ENCODE data around the gene GSAP.

DNA sequence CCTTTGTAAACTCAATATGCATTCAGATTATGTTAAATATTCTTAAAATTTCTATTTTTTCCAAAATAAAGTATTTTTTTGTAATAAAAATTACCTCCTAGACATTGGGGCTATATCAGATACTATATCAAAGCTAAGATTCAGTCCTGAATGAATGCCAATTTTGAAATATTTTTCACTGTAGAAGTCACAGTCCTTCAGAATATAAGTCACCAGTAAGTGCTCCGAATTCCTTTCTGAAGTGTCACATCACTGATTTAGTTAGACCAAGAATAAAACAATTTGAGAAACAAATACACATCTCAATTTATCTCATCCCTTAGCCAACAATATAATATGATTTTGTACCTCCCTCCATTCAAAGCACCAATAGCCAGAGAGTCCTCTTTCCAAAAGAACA lies 33.9 kb upstream of the GSAP start:
- TF ChIP-seq, protein P1, sequence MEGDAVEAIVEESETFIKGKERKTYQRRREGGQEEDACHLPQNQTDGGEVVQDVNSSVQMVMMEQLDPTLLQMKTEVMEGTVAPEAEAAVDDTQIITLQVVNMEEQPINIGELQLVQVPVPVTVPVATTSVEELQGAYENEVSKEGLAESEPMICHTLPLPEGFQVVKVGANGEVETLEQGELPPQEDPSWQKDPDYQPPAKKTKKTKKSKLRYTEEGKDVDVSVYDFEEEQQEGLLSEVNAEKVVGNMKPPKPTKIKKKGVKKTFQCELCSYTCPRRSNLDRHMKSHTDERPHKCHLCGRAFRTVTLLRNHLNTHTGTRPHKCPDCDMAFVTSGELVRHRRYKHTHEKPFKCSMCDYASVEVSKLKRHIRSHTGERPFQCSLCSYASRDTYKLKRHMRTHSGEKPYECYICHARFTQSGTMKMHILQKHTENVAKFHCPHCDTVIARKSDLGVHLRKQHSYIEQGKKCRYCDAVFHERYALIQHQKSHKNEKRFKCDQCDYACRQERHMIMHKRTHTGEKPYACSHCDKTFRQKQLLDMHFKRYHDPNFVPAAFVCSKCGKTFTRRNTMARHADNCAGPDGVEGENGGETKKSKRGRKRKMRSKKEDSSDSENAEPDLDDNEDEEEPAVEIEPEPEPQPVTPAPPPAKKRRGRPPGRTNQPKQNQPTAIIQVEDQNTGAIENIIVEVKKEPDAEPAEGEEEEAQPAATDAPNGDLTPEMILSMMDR (conservative IDR thresholded peaks at IDR 0.05 in 1 of 2, IDR thresholded peaks at IDR 0.05 in 1 of 2; ENCODE audit: low read depth in 1 of 2, low read length in 2 of 2) = no peak
- TF ChIP-seq EZH2 (IDR thresholded peaks at IDR 0.05; ENCODE audit: low read length, missing control alignments) = no peak

Measured in fibroblast of lung (primary cell).